Hepatocyte (in vitro differentiated cells): ENCODE measurements around the gene ITPK1. TPM values are rescaled to one million over a fixed set of nuclear protein-coding genes. Genes with fewer than 3 reads are reported as not detected.

Experiments used
- DNase-seq: peaks from one replicate; pipeline ENCODE4 v3.0.0-alpha.2; 2016; ENCODE audit warnings: low spot score
- H2AFZ ChIP-seq: fragments of 200-600 bp; sonication (generic); 2 replicates; pipeline ENCODE4 v1.6.0; 2016; ENCODE audit warnings: antibody characterized with exemption, mild to moderate bottlenecking
- H3K27ac ChIP-seq: fragments of 200-600 bp; sonication (generic); 2 replicates; pipeline ENCODE4 v1.5.1; 2016; ENCODE audit warnings: mild to moderate bottlenecking
- H3K27me3 ChIP-seq: fragments of 200-600 bp; sonication (generic); 2 replicates; pipeline ENCODE4 v1.6.1; 2016
- H3K36me3 ChIP-seq: fragments of 200-600 bp; sonication (generic); replicated peaks from 2 replicates; pipeline ENCODE4 v1.5.1; 2016; ENCODE audit warnings: low read depth; ENCODE audit not compliant: insufficient read depth
- H3K4me1 ChIP-seq: fragments of 200-600 bp; sonication (generic); 2 replicates; pipeline ENCODE4 v1.5.1; 2016; ENCODE audit warnings: mild to moderate bottlenecking, moderate library complexity; ENCODE audit not compliant: insufficient read depth
- H3K4me2 ChIP-seq: fragments of 200-600 bp; sonication (generic); 2 replicates; pipeline ENCODE4 v1.6.0; 2016
- H3K4me3 ChIP-seq: fragments of 200-600 bp; sonication (generic); 2 replicates; pipeline ENCODE4 v1.5.1; 2016; ENCODE audit warnings: mild to moderate bottlenecking
- H3K79me2 ChIP-seq: fragments of 200-600 bp; sonication (generic); 2 replicates; pipeline ENCODE4 v1.6.0; 2017; ENCODE audit warnings: mild to moderate bottlenecking
- H3K9me2 ChIP-seq: fragments of 200-600 bp; sonication (generic); replicated peaks from 2 replicates; pipeline ENCODE4 v1.6.0; 2017; ENCODE audit warnings: mild to moderate bottlenecking; ENCODE audit not compliant: insufficient read depth
- H3K9me3 ChIP-seq: fragments of 200-600 bp; sonication (generic); 2 replicates; pipeline ENCODE4 v1.5.1; 2016; ENCODE audit warnings: low read depth, mild to moderate bottlenecking
- H4K20me1 ChIP-seq: fragments of 200-600 bp; sonication (generic); 2 replicates; pipeline ENCODE4 v1.6.0; 2016; ENCODE audit warnings: mild to moderate bottlenecking; ENCODE audit not compliant: insufficient read depth, poor library complexity, severe bottlenecking
- EZH2 ChIP-seq: fragments of 200-600 bp; sonication (generic); IDR thresholded peaks from 2 replicates; pipeline ENCODE4 v1.6.1; 2016; ENCODE audit warnings: antibody characterized with exemption, mild to moderate bottlenecking, borderline replicate concordance
- EZH2phosphoT487 ChIP-seq: fragments of 200-600 bp; sonication (generic); IDR thresholded peaks from one replicate; pipeline ENCODE4 v1.6.1; 2018; ENCODE audit warnings: antibody characterized with exemption, mild to moderate bottlenecking, low read depth, moderate library complexity; ENCODE audit not compliant: unreplicated experiment, severe bottlenecking
- WGBS: methylation state at CpG from one replicate; pipeline ENCODE4 v1.1.6; 2016; ENCODE audit warnings: low lambda C conversion rate; ENCODE audit errors: missing lambda C conversion rate; 5-methylcytosine and 5-hydroxymethylcytosine counted together
- polyA plus RNA-seq: library from polyadenylated mRNA; unstranded; fragments of >200 nt; fragmentation: Nextera tagmentation; extraction: Ambion mirVana; gene quantifications from 2 replicates; pipeline ENCODE4 v1.2.1, GENCODE V29; 2016
- total RNA-seq: library from RNA; depleted of rRNA; stranded (reverse); fragments of >200 nt; gene quantifications from 2 replicates; pipeline ENCODE4 v1.2.3, GENCODE V29; 2014
- TF ChIP-seq, protein P1 (sequence below): fragments of 200-600 bp; sonication (generic); IDR thresholded peaks from 2 replicates; pipeline ENCODE4 v1.5.1; 2016; ENCODE audit warnings: antibody characterized with exemption, mild to moderate bottlenecking; ENCODE audit not compliant: poor library complexity

ITPK1 gene
- total and polyA plus RNA-seq, 2 experiments from 2014 or later, result 49.8 to 66.7 TPM

DNA sequence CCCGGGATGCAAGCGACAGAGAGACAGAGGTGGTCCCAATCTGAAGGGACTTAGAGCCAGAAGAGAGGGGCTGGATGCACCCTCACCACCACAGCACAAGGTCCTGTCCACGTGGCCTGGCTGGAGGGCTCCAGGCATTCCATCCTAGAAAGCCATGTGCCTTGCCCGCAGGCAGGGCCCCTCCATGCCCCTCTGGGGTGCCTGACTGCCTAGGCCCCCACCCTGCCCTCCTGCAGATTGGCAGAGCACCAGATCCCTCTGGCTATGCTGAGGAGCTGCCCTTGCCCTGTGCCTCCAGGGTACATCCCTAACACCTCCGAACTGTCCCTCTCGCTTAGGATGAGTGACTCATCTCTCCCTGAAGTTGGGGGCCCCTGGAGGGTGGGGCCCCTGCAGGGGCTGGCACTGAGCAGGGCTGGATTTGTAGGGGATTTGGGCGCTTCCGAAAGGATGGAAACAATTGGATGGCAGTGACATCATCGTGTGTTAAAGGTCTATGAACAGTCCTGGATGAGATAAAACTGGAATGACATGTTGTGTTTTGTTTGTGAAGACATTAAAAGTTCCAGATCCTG lies 141.8 kb downstream of the ITPK1 start:
- Histone ChIP-seq H3K9me2 (no peaks in the 10 kb centered on the region), H3K4me2 (no peak overlapping the region), H4K20me1 (no peaks in the 10 kb centered on the region), H3K79me2 (peaks cover 6% of the 10 kb centered on the region), H3K4me1 (peaks cover 7% of the 10 kb centered on the region), H3K9me3 (no peaks in the 10 kb centered on the region), H3K27ac (peak overlapping the region; percentile 66), H2AFZ (no peak overlapping the region), H3K27me3 (no peaks in the 10 kb centered on the region), H3K4me3 (no peak overlapping the region), H3K36me3 (no peaks in the 10 kb centered on the region)
- 78% methylated on average over 9 of the region's 9 CpGs for WGBS
- TF ChIP-seq EZH2phosphoT487, result no peak
- no peak for TF ChIP-seq EZH2
- TF ChIP-seq, protein P1, sequence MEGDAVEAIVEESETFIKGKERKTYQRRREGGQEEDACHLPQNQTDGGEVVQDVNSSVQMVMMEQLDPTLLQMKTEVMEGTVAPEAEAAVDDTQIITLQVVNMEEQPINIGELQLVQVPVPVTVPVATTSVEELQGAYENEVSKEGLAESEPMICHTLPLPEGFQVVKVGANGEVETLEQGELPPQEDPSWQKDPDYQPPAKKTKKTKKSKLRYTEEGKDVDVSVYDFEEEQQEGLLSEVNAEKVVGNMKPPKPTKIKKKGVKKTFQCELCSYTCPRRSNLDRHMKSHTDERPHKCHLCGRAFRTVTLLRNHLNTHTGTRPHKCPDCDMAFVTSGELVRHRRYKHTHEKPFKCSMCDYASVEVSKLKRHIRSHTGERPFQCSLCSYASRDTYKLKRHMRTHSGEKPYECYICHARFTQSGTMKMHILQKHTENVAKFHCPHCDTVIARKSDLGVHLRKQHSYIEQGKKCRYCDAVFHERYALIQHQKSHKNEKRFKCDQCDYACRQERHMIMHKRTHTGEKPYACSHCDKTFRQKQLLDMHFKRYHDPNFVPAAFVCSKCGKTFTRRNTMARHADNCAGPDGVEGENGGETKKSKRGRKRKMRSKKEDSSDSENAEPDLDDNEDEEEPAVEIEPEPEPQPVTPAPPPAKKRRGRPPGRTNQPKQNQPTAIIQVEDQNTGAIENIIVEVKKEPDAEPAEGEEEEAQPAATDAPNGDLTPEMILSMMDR, result no peak
- peak; percentile 49 for DNase-seq

DNA sequence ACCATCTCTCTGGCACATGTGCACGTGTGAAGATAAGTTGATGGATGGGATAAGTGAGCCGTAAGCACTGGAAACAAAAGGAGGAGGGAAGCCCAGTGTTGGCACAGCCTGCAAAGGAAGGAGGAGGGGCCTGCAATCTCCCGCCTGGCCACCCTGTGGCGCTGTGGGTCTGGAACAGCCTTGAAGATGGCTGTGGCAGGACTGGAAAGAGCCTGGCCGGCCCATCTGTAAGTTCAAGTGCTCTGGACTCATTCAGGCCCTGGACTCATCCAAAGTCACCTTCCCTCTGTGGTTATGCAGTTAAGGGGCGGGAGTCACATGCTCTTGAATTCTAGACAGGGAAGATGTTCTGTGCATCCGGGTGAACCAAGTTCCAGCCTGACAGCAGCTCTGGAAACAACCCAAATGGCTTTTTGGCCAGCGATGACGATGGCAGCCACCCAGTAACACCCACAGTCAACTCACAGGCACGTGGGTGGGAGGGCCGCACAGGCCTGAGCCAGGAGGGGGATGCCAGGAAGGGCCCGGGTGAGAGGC lies 142.4 kb downstream of the ITPK1 start:
- Histone ChIP-seq H3K27ac (peak overlapping the region; percentile 66), H3K9me3 (no peaks in the 10 kb centered on the region), H3K4me1 (peaks cover 7% of the 10 kb centered on the region), H3K4me2 (no peak overlapping the region), H2AFZ (no peak overlapping the region), H3K36me3 (no peaks in the 10 kb centered on the region), H3K9me2 (no peaks in the 10 kb centered on the region), H3K27me3 (no peaks in the 10 kb centered on the region), H3K4me3 (no peak overlapping the region), H4K20me1 (no peaks in the 10 kb centered on the region), H3K79me2 (peaks cover 6% of the 10 kb centered on the region)
- TF ChIP-seq EZH2, result no peak
- TF ChIP-seq, protein P1, result peak; percentile 66
- DNase-seq, result peak; percentile 78
- 69% methylated on average over 12 of the region's 12 CpGs for WGBS

DNA sequence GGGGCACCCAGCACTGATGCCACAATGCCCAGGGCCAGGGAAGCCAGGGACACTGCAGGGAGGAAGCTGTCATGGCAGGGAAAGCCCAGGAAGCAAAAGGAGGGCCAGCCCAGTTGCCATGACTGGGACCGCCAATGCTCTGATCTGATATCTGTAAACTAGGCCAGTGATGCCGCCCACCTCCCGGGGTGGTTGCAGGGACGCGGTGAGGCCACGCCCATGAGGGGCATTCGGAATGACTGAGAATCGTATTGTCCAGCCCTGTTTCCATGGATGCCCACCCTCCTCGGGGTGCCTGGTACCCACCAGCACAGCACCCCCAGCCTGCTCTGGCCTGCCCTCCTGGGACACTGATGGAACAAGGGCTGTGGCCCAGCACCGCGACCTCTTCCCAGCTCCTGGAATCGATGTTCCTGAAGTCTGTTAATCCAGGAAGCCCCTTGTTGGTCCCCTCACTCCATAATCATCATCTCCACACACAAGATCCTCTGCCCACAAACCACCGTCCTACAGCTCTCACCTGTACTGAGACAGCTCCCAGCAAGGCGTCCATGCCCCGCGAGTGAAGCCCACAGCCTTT lies 144.0 kb downstream of the ITPK1 start:
- Histone ChIP-seq H3K4me2 (no peak overlapping the region), H4K20me1 (no peaks in the 10 kb centered on the region), H2AFZ (no peak overlapping the region), H3K36me3 (no peaks in the 10 kb centered on the region), H3K9me2 (no peaks in the 10 kb centered on the region), H3K4me3 (no peak overlapping the region), H3K4me1 (peaks cover 7% of the 10 kb centered on the region), H3K27me3 (no peaks in the 10 kb centered on the region), H3K27ac (no peak overlapping the region), H3K79me2 (peaks cover 17% of the 10 kb centered on the region), H3K9me3 (no peaks in the 10 kb centered on the region)
- 94% methylated on average over 16 of the region's 16 CpGs for WGBS
- no peak for DNase-seq
- no peak for TF ChIP-seq EZH2
- TF ChIP-seq, protein P1, result no peak
- no peak for TF ChIP-seq EZH2phosphoT487
